PC-9 (cell line): ENCODE results near the gene GNA15. TPM values are rescaled to one million over a fixed set of nuclear protein-coding genes. Genes with fewer than 3 reads are reported as not detected.

Source experiments
- BruUV-seq: library from RNA; stranded (reverse); fragments of 400-500 nt; replicated peaks from 2 replicates; lab custom pipeline; 2021; lab: Mats Ljungman, UMichigan
- CTCF ChIA-PET: fragments of 300-600 bp; sonication (Branson Sonifier 250); formaldehyde crosslinking; loops from one replicate; lab custom pipeline; 2022; ENCODE audit warnings: antibody characterized with exemption; lab: Charles Lee
- POLR2A ChIA-PET: fragments of 300-600 bp; sonication (Branson Sonifier 250); formaldehyde crosslinking; loops from one replicate; lab custom pipeline; 2022; ENCODE audit warnings: antibody characterized with exemption; ENCODE audit not compliant: unreplicated experiment; lab: Charles Lee
- DNase-seq, 2 experiments: peaks; one replicate each; pipeline versions ENCODE4 v3.0.0 to v3.0.0-alpha.2; 2015 to 2022; ENCODE audit warnings: mixed read lengths in 1 of 2
- H2AFZ ChIP-seq: fragments of 200-600 bp; sonication (generic); 2 replicates; pipeline ENCODE4 v1.8.1; 2017; ENCODE audit warnings: antibody characterized with exemption
- H3F3A ChIP-seq: fragments of 200-600 bp; sonication (generic); 2 replicates; pipeline ENCODE4 v1.8.1; 2017; ENCODE audit warnings: antibody characterized with exemption, mild to moderate bottlenecking, low read depth; ENCODE audit not compliant: insufficient read depth
- H3K27ac ChIP-seq: fragments of 200-600 bp; sonication (generic); 2 replicates; pipeline ENCODE4 v1.6.1; 2016; ENCODE audit warnings: mixed run types
- H3K27me3 ChIP-seq: fragments of 200-600 bp; sonication (generic); 2 replicates; pipeline ENCODE4 v1.6.1; 2016; ENCODE audit warnings: low read depth, mixed run types; ENCODE audit not compliant: insufficient read depth
- H3K36me3 ChIP-seq: fragments of 200-600 bp; sonication (generic); 2 replicates; pipeline ENCODE4 v1.6.1; 2016; ENCODE audit warnings: low read depth, mixed run types
- H3K4me1 ChIP-seq: fragments of 200-600 bp; sonication (generic); replicated peaks from 2 replicates; pipeline ENCODE4 v1.6.1; 2016; ENCODE audit warnings: mixed run types; ENCODE audit not compliant: insufficient read depth
- H3K4me2 ChIP-seq: fragments of 200-600 bp; sonication (generic); 2 replicates; pipeline ENCODE4 v1.6.1; 2017; ENCODE audit warnings: mixed run types
- H3K4me3 ChIP-seq: fragments of 200-600 bp; sonication (generic); 2 replicates; pipeline ENCODE4 v1.6.1; 2016; ENCODE audit warnings: mixed run types
- H3K79me2 ChIP-seq: fragments of 200-600 bp; sonication (generic); 2 replicates; pipeline ENCODE4 v1.6.1; 2017; ENCODE audit warnings: low read depth, mixed run types
- H3K9me2 ChIP-seq: fragments of 200-600 bp; sonication (generic); 2 replicates; pipeline ENCODE4 v1.8.1; 2017; ENCODE audit warnings: mild to moderate bottlenecking; ENCODE audit not compliant: insufficient read depth
- H3K9me3 ChIP-seq: fragments of 200-600 bp; sonication (generic); 2 replicates; pipeline ENCODE4 v1.8.1; 2016; ENCODE audit warnings: low read depth; ENCODE audit not compliant: insufficient read depth
- H4K20me1 ChIP-seq: fragments of 200-600 bp; sonication (generic); 2 replicates; pipeline ENCODE4 v1.8.1; 2017; ENCODE audit not compliant: insufficient read depth
- CTCF ChIP-seq: fragments of 200-600 bp; sonication (generic); conservative IDR thresholded peaks from 2 replicates; pipeline ENCODE4 v1.6.1; 2017; ENCODE audit warnings: mixed run types, antibody characterized with exemption, mild to moderate bottlenecking, moderate library complexity
- EZH2 ChIP-seq: fragments of 200-600 bp; sonication (generic); IDR thresholded peaks from 2 replicates; pipeline ENCODE4 v1.8.0; 2017; ENCODE audit warnings: antibody characterized with exemption, low read depth
- intact Hi-C: fragments of 100-400 bp; cut with micrococcal nuclease; formaldehyde crosslinking; loops from one replicate; pipeline ENCODE4 v1.10.0; 2022; ENCODE audit not compliant: unreplicated experiment
- total RNA-seq: library from RNA; stranded (reverse); gene quantifications from 2 replicates; pipeline ENCODE4 v1.2.3, GENCODE V29; 2021

Gene GNA15
- total RNA-seq, 1 experiment from 2014 or later = 14.2 TPM

GRCh38 chr19:3098515-3099346 is 37.1 kb upstream of the GNA15 start:
- ChIA-PET POLR2A (no interaction called here), CTCF (no interaction called here)
- DNase-seq = no peak

GRCh38 chr19:3099347-3100145 is 36.3 kb upstream of the GNA15 start:
- H3K4me2 ChIP-seq = no peak overlapping the region
- CTCF ChIA-PET = no interaction called here
- H3K4me1 ChIP-seq = no peaks in the 10 kb centered on the region
- POLR2A ChIA-PET = no interaction called here
- H3K79me2 ChIP-seq = peaks cover 65% of the 10 kb centered on the region
- no peak overlapping the region for H3K4me3 ChIP-seq
- H3K27me3 ChIP-seq = no peaks in the 10 kb centered on the region
- H3K27ac ChIP-seq = no peak overlapping the region
- no peaks in the 10 kb centered on the region for H3K9me2 ChIP-seq
- no peak overlapping the region for H2AFZ ChIP-seq
- intact Hi-C loops = loop anchor here (10.0 kb wide), 1 partner anchor 145 kb away; no protein-coding TSS in a partner anchor
- TF ChIP-seq CTCF = no peak
- TF ChIP-seq EZH2 = no peak
- no peaks in the 10 kb centered on the region for H3K9me3 ChIP-seq
- BruUV-seq = no TSS peak
- no peaks in the 10 kb centered on the region for H3K36me3 ChIP-seq
- H3F3A ChIP-seq = no peaks in the 10 kb centered on the region
- DNase-seq = no peak
- H4K20me1 ChIP-seq = peaks cover 20% of the 10 kb centered on the region

More at GRCh38 chr19:3098515-3099346, 37.1 kb upstream of the GNA15 start:
- no peak overlapping the region for H3K27ac ChIP-seq
- no peaks in the 10 kb centered on the region for H3F3A ChIP-seq
- H3K79me2 ChIP-seq = peaks cover 65% of the 10 kb centered on the region
- H4K20me1 ChIP-seq = peaks cover 17% of the 10 kb centered on the region
- no peaks in the 10 kb centered on the region for H3K9me3 ChIP-seq
- H3K27me3 ChIP-seq = no peaks in the 10 kb centered on the region
- intact Hi-C loops = no loop called here
- TF ChIP-seq CTCF (no peak), EZH2 (no peak)
- no peaks in the 10 kb centered on the region for H3K4me1 ChIP-seq
- no peaks in the 10 kb centered on the region for H3K36me3 ChIP-seq
- no peaks in the 10 kb centered on the region for H3K9me2 ChIP-seq
- no peak overlapping the region for H3K4me3 ChIP-seq
- H3K4me2 ChIP-seq = no peak overlapping the region
- no TSS peak for BruUV-seq
- no peak overlapping the region for H2AFZ ChIP-seq

- TF ChIP-seq EZH2 = no peak
- no peak for TF ChIP-seq CTCF
- intact Hi-C loops = loop anchor here (10.0 kb wide), 1 partner anchor 146 kb away; no protein-coding TSS in a partner anchor
- no peaks in the 10 kb centered on the region for H3K27me3 ChIP-seq
- no peak overlapping the region for H3K4me2 ChIP-seq
- no peaks in the 10 kb centered on the region for H3K36me3 ChIP-seq
- H3K4me3 ChIP-seq = no peak overlapping the region
- H2AFZ ChIP-seq = no peak overlapping the region
- no peaks in the 10 kb centered on the region for H3F3A ChIP-seq
- no peak for DNase-seq
- H3K27ac ChIP-seq = no peak overlapping the region
- ChIA-PET CTCF (interaction anchor here (0.5 kb wide), 1 partner anchor 214 kb away, joined by 3 read pairs; no protein-coding TSS in a partner anchor), POLR2A (no interaction called here)
- H3K79me2 ChIP-seq = peaks cover 57% of the 10 kb centered on the region
- H4K20me1 ChIP-seq = peaks cover 20% of the 10 kb centered on the region
- H3K9me2 ChIP-seq = no peaks in the 10 kb centered on the region
- H3K4me1 ChIP-seq = no peaks in the 10 kb centered on the region
- BruUV-seq = no TSS peak
- H3K9me3 ChIP-seq = no peaks in the 10 kb centered on the region
Measured at GRCh38 chr19:3100331-3100730, 35.5 kb upstream of the GNA15 start.
